ENCODE results near the gene MBTPS1.

MBTPS1 gene

GRCh38 chr16:84054916-84055315, 61.8 kb downstream of the MBTPS1 start:
- no peak for ATAC-seq
- TF ChIP-seq CREB5 (CRISPR knock-in tag; IDR thresholded peaks at IDR 0.05; ENCODE audit: low read depth) (no peak), ISL1 (CRISPR knock-in tag; IDR thresholded peaks at IDR 0.05) (no peak), BACH2 (CRISPR knock-in tag; IDR thresholded peaks at IDR 0.05; ENCODE audit: borderline replicate concordance) (no peak), ESRRG (CRISPR knock-in tag; IDR thresholded peaks at IDR 0.05) (no peak), PPARA (CRISPR knock-in tag; IDR thresholded peaks at IDR 0.05; ENCODE audit: borderline replicate concordance) (no peak), SNAI2 (CRISPR knock-in tag; IDR thresholded peaks at IDR 0.05) (no peak), TCF4 (CRISPR knock-in tag; IDR thresholded peaks at IDR 0.05; ENCODE audit: borderline replicate concordance) (no peak), RARB (CRISPR knock-in tag; IDR thresholded peaks at IDR 0.05) (no peak), ZNF70 (CRISPR knock-in tag; IDR thresholded peaks at IDR 0.05) (no peak), GLIS3 (CRISPR knock-in tag; IDR thresholded peaks at IDR 0.05) (no peak), ARNTL (CRISPR knock-in tag; IDR thresholded peaks at IDR 0.05; ENCODE audit: borderline replicate concordance, low read depth) (no peak), TSHZ2 (CRISPR knock-in tag; IDR thresholded peaks at IDR 0.05) (no peak), ZFP30 (CRISPR knock-in tag; IDR thresholded peaks at IDR 0.05) (no peak), ZC3H10 (CRISPR knock-in tag; IDR thresholded peaks at IDR 0.05) (no peak), TOX (CRISPR knock-in tag; IDR thresholded peaks at IDR 0.05; ENCODE audit: borderline replicate concordance) (no peak), POU6F1 (CRISPR knock-in tag; IDR thresholded peaks at IDR 0.05; ENCODE audit: borderline replicate concordance, low read depth) (no peak), CSDC2 (CRISPR knock-in tag; IDR thresholded peaks at IDR 0.05) (no peak), ZFP3 (CRISPR knock-in tag; IDR thresholded peaks at IDR 0.05) (no peak), OSR1 (CRISPR knock-in tag; IDR thresholded peaks at IDR 0.05) (no peak)

GRCh38 chr16:84054271-84054670, 62.5 kb downstream of the MBTPS1 start:
- ATAC-seq: no peak

DNA sequence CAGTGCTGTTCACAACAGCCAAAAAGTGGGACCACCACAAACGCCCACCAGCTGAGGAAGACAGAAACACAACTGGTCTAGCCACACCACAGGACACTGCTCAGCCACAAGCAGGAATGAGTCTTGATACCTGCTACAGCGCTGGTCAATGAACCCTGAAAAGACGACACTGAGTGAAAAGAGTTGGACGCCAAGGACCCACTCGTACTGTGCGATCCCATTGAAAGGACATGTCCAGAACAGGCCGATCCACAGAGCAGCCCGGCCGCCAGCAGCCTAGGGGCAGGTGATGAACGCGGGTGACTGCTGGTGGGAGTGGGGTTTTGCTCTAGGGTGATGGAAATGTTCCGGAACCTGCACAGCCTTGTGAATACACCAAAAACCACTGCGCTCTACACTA, 63.5 kb downstream of the MBTPS1 start:
- ATAC-seq: no peak
- TF ChIP-seq TSHZ2 (CRISPR knock-in tag; IDR thresholded peaks at IDR 0.05): no peak
- no peak for TF ChIP-seq ISL1 (CRISPR knock-in tag; IDR thresholded peaks at IDR 0.05)
- TF ChIP-seq ARNTL (CRISPR knock-in tag; IDR thresholded peaks at IDR 0.05; ENCODE audit: borderline replicate concordance, low read depth): no peak
- TF ChIP-seq POU6F1 (CRISPR knock-in tag; IDR thresholded peaks at IDR 0.05; ENCODE audit: borderline replicate concordance, low read depth): no peak
- TF ChIP-seq GLIS3 (CRISPR knock-in tag; IDR thresholded peaks at IDR 0.05): no peak
- no peak for TF ChIP-seq OSR1 (CRISPR knock-in tag; IDR thresholded peaks at IDR 0.05)
- no peak for TF ChIP-seq ZFP30 (CRISPR knock-in tag; IDR thresholded peaks at IDR 0.05)
- TF ChIP-seq PATZ1 (CRISPR knock-in tag; IDR thresholded peaks at IDR 0.05; ENCODE audit: borderline replicate concordance): no peak
- TF ChIP-seq PPARA (CRISPR knock-in tag; IDR thresholded peaks at IDR 0.05; ENCODE audit: borderline replicate concordance): no peak

More at GRCh38 chr16:84054271-84054670, 62.5 kb downstream of the MBTPS1 start:
- TF ChIP-seq ZNF70 (CRISPR knock-in tag; IDR thresholded peaks at IDR 0.05) (no peak), PPARA (CRISPR knock-in tag; IDR thresholded peaks at IDR 0.05; ENCODE audit: borderline replicate concordance) (no peak), ZFP30 (CRISPR knock-in tag; IDR thresholded peaks at IDR 0.05) (no peak), OSR1 (CRISPR knock-in tag; IDR thresholded peaks at IDR 0.05) (no peak), RARB (CRISPR knock-in tag; IDR thresholded peaks at IDR 0.05) (no peak), ARNTL (CRISPR knock-in tag; IDR thresholded peaks at IDR 0.05; ENCODE audit: borderline replicate concordance, low read depth) (no peak), ZNF8 (CRISPR knock-in tag; IDR thresholded peaks at IDR 0.05) (no peak), CSRNP3 (CRISPR knock-in tag; IDR thresholded peaks at IDR 0.05) (no peak), TOX (CRISPR knock-in tag; IDR thresholded peaks at IDR 0.05; ENCODE audit: borderline replicate concordance) (no peak), ESRRG (CRISPR knock-in tag; IDR thresholded peaks at IDR 0.05) (no peak), CSDC2 (CRISPR knock-in tag; IDR thresholded peaks at IDR 0.05) (no peak)
